NCI-H526 treated with DMSO at 0.1 percent for 48 hours (cell line): ENCODE data around the gene IQCH.

ENCODE experiments used
- DNase-seq: peaks from one replicate; lab custom pipeline; 2025; lab: John Stamatoyannopoulos, UW

Gene IQCH

GRCh38 chr15:67300266-67301025 lies 45.9 kb downstream of the IQCH start:
- DNase-seq = no peak

GRCh38 chr15:67303490-67304363 lies 49.1 kb downstream of the IQCH start:
- DNase-seq = peak; percentile 7

GRCh38 chr15:67304778-67305177 lies 50.2 kb downstream of the IQCH start:
- DNase-seq = peak; percentile 56

- no peak for DNase-seq
These were observed 50.9 kb downstream of the IQCH start for GRCh38 chr15:67305506-67305905.

- DNase-seq = no peak
These were observed 52.6 kb downstream of the IQCH start for GRCh38 chr15:67307156-67307555.

GRCh38 chr15:67307889-67308597 lies 53.5 kb downstream of the IQCH start:
- no peak for DNase-seq

GRCh38 chr15:67311731-67312130 lies 57.1 kb downstream of the IQCH start:
- DNase-seq = no peak

GRCh38 chr15:67319961-67320360 lies 65.4 kb downstream of the IQCH start:
- DNase-seq = no peak

- DNase-seq = no peak
These were observed 66.8 kb downstream of the IQCH start for GRCh38 chr15:67321352-67321751.

GRCh38 chr15:67322481-67322880 lies 67.9 kb downstream of the IQCH start:
- no peak for DNase-seq

GRCh38 chr15:67327312-67327711 lies 72.7 kb downstream of the IQCH start:
- no peak for DNase-seq

GRCh38 chr15:67327737-67328136 lies 73.2 kb downstream of the IQCH start:
- no peak for DNase-seq

GRCh38 chr15:67329984-67330733 lies 75.6 kb downstream of the IQCH start:
- DNase-seq = no peak

GRCh38 chr15:67331676-67332075 lies 77.1 kb downstream of the IQCH start:
- no peak for DNase-seq

- DNase-seq = no peak
These were observed 80.4 kb downstream of the IQCH start for GRCh38 chr15:67335026-67335425.

GRCh38 chr15:67335534-67336222 lies 81.1 kb downstream of the IQCH start:
- DNase-seq = no peak

GRCh38 chr15:67340630-67341029 lies 86.0 kb downstream of the IQCH start:
- no peak for DNase-seq

- peak; percentile 28 for DNase-seq
These were observed 87.0 kb downstream of the IQCH start for GRCh38 chr15:67341539-67341938.

- no peak for DNase-seq
These were observed 88.6 kb downstream of the IQCH start for GRCh38 chr15:67343206-67343605.

- no peak for DNase-seq
These were observed 95.0 kb downstream of the IQCH start for GRCh38 chr15:67349634-67350033.

- DNase-seq = no peak
These were observed 95.5 kb downstream of the IQCH start for GRCh38 chr15:67350042-67350441.
